ENCODE data around the gene MRC2.

DNA sequence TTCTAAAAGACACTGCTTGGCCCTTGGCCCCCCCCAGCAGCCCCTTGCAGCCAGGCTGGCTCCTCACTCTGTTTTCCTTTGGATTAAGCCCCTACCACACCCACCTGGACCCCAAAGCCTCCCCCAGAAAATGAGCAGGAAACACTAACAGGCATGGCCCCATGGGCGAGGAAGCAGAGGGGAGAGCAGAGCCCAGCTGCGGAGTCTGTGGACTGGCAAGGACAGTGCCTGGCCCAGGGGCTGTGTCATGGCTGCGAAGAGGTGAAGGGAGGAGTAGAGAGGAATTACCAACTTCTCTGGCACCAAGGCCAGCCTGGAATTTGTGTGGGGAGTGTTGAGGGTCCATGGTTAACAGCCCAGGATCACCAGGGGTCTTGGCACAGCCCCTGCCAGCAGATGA is 47.4 kb downstream of the MRC2 start:
- TF ChIP-seq CTCF (IDR thresholded peaks at IDR 0.05; ENCODE audit: low read length): no peak
- TF ChIP-seq EZH2phosphoT487 (IDR thresholded peaks at IDR 0.05; ENCODE audit: low read length): no peak

All from MM.1S (cell line).